COLO668 (cell line): Measurements from ENCODE around the gene ELANE.

ENCODE experiments used
- DNase-seq: peaks from one replicate; lab custom pipeline; 2025; ENCODE audit not compliant: unreplicated experiment; lab: John Stamatoyannopoulos, UW

The ELANE gene

DNA sequence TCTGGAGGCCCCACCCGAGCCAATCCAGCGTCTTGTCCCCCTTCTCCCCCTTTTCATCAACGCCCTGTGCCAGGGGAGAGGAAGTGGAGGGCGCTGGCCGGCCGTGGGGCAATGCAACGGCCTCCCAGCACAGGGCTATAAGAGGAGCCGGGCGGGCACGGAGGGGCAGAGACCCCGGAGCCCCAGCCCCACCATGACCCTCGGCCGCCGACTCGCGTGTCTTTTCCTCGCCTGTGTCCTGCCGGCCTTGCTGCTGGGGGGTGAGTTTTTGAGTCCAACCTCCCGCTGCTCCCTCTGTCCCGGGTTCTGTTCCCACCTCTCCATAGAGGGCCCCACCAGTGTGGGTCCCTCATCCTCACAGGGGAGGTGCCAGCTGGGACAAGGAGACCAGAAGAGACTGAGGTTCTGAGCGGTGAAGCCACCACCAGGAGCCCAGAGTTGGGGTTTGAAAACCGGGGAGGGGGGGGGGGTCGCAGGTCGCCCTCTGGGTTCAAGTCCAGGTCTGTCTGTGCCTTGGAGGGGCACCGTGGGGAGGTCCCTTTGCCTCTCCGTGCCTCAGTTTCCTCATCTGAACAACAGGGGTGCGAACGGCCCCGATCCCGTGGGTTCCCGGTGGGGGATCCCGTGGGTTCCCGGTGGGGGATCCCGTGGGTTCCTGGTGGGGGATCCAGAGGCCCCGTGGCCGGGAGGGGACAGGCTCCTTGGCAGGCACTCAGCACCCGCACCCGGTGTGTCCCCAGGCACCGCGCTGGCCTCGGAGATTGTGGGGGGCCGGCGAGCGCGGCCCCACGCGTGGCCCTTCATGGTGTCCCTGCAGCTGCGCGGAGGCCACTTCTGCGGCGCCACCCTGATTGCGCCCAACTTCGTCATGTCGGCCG is at the start of gene ELANE:
Gene ELANE (plus strand): TSS at position 168 of the 878 bp plus-strand sequence. CDS start 26 bp downstream, at position 194.
- DNase-seq: no peak

GRCh38 chr19:802498-803098 is 49.5 kb upstream of the ELANE start:
- DNase-seq: peak; percentile 46

- no peak for DNase-seq
These were observed 49.0 kb upstream of the ELANE start for GRCh38 chr19:803099-803561.

DNA sequence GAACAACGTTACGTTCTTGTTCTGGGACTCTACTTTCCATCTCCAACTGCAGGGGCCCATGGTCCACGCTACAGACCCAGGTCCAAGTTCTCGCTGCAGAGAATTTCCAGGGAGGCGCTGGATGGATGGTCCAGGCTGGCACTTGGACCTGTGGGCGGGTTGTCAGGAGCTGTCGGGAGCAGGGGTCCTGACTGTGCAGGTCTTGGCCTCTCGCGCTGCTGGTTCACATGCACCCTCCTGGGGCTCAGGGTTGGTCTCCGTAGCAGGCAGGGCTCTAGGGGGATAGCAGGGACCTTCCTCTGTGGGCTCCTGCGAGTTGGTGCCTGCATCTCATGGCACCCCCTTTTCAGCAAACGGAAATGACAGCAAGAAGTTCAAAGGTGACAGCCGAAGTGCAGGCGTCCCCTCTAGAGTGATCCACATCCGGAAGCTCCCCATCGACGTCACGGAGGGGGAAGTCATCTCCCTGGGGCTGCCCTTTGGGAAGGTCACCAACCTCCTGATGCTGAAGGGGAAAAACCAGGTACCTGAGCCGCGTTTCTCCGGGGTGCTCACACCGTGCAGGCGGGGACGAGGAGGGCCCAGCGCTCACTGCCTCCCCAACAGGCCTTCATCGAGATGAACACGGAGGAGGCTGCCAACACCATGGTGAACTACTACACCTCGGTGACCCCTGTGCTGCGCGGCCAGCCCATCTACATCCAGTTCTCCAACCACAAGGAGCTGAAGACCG is 48.3 kb upstream of the ELANE start:
- DNase-seq: no peak

DNA sequence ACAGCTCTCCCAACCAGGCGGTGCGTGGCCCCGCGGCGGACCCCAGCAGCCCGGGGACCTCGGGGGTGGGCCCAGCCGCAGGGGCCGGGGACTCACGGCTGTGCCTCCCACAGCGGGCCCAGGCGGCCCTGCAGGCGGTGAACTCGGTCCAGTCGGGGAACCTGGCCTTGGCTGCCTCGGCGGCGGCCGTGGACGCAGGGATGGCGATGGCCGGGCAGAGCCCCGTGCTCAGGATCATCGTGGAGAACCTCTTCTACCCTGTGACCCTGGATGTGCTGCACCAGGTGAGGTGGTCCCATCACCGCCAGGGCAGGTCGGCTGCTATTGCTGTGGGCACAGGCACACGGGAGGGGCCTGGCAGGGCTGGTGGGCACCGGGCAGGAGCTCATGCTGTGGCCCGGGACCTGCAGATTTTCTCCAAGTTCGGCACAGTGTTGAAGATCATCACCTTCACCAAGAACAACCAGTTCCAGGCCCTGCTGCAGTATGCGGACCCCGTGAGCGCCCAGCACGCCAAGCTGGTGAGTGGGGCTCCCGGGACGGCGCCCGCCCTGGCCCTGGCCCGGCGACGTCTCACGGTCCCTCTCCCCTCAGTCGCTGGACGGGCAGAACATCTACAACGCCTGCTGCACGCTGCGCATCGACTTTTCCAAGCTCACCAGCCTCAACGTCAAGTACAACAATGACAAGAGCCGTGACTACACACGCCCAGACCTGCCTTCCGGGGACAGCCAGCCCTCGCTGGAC is 47.5 kb upstream of the ELANE start:
- no peak for DNase-seq

GRCh38 chr19:805166-805551 is 46.9 kb upstream of the ELANE start:
- no peak for DNase-seq

DNA sequence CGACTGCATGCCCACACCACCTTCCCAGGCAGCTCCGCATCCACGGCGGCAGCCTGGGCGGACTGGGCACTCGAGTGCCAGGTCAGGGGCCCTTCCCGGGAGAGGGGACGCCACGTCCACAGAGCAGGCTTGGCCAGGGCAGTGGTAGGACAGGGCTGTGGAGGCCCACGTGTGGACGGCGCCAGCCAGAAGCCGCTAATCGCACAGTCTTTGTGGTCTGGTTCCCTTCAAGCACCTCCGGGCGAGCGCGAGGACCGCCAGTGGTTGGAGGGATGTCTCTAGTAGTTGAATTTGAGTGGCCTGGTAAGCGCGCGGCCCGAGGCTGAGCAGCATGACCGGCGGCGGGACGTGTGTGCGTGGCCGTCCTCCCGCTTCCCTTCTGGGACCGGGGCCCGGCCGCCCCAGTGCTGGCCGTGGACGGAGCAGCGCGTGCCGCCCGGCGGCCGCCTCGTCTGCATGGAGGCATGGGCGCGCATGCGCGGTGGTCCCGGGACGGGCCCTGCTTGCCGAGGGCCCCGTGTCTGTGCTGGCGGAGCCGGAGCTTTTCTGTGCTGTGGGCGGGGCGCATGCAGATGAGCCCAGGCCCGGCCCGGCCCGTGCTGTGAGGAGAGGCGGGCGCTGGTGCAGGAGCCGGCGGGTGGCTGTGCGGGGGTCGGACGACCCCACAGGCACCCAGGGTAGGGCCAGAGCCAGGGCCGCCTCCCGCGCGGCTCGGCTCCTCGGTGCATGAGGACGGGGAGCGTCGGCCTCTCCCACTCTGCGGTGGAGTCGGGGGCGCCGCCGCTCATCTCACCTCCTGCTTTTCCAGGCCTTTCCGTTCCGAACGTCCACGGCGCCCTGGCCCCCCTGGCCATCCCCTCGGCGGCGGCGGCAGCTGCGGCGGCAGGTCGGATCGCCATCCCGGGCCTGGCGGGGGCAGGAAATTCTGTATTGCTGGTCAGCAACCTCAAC is 46.2 kb upstream of the ELANE start:
- DNase-seq: no peak

DNA sequence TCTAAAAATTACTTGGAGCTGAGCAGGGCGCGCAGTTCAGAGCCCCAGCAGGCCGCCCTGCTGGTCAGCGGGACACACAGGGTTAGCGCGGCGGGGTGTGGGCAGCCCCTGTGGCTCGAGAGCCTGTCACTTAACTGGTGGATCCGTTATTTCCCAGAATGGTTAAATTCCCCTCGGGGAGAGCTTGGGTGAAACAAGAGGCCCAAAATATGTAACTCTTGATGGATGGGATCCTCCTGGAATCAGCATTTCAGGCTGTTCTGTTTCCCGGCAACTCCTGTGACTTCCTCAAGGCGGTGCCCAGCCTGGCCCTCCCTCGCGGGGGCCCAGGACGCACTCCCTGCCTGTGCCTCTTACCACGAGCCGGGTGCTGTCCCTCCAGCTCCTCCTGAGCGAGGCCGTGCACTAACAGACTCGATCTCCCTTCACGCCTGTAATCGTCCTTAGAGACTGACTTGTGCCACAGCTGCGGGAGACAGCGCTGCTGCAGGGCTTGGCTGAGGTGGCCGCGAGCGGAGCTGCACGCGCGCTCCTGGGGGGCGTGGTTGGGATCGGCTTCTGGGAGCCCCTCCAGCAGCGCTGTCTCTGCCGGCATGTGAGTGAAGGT is 45.2 kb upstream of the ELANE start:
- DNase-seq: no peak

GRCh38 chr19:807627-808422 is 44.3 kb upstream of the ELANE start:
- DNase-seq: no peak

- DNase-seq: no peak
These were observed 43.7 kb upstream of the ELANE start for GRCh38 chr19:808423-808775.

DNA sequence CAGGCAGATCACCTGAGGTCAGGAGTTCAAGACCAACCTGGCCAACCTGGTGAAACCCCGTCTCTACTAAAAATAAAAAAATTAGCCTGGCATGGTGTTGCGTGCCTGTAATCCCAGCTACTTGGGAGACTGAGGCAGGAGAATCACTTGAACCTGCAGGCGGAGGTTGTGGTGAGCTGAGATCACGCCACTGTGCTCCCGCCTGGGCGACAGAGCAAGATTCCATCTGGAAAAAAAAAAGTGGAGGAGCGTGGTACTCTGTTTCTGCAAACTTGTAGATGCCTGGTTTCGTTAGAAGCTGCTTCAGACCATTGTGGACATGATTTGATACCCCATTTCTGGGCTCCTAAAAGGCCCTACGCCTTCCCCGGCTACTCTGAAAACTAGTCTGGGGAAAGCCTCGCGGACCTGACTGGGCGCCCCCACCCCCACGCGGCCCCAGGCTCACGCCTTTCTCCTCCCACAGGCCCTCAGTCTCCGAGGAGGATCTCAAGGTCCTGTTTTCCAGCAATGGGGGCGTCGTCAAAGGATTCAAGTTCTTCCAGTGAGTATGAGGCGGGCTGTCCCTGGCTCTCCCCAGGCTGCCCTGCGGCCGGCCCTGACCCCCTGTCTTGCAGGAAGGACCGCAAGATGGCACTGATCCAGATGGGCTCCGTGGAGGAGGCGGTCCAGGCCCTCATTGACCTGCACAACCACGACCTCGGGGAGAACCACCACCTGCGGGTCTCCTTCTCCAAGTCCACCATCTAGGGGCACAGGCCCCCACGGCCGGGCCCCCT is 41.8 kb upstream of the ELANE start:
- no peak for DNase-seq

GRCh38 chr19:810883-811489 is 41.1 kb upstream of the ELANE start:
- no peak for DNase-seq

DNA sequence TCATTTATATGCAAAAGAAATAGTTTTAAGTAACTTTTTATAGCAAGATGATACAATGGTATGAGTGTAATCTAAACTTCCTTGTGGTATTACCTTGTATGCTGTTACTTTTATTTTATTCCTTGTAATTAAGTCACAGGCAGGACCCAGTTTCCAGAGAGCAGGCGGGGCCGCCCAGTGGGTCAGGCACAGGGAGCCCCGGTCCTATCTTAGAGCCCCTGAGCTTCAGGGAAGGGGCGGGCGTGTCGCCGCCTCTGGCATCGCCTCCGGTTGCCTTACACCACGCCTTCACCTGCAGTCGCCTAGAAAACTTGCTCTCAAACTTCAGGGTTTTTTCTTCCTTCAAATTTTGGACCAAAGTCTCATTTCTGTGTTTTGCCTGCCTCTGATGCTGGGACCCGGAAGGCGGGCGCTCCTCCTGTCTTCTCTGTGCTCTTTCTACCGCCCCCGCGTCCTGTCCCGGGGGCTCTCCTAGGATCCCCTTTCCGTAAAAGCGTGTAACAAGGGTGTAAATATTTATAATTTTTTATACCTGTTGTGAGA is 40.5 kb upstream of the ELANE start:
- DNase-seq: no peak

GRCh38 chr19:812049-812746 is 39.9 kb upstream of the ELANE start:
- DNase-seq: no peak

GRCh38 chr19:812747-813218 is 39.3 kb upstream of the ELANE start:
- DNase-seq: no peak
